NK-92 (cell line): ENCODE results near the gene RBM18.

Source experiments
- DNase-seq: peaks from one replicate; lab custom pipeline; 2025; ENCODE audit not compliant: unreplicated experiment; lab: John Stamatoyannopoulos, UW

The RBM18 gene

DNA sequence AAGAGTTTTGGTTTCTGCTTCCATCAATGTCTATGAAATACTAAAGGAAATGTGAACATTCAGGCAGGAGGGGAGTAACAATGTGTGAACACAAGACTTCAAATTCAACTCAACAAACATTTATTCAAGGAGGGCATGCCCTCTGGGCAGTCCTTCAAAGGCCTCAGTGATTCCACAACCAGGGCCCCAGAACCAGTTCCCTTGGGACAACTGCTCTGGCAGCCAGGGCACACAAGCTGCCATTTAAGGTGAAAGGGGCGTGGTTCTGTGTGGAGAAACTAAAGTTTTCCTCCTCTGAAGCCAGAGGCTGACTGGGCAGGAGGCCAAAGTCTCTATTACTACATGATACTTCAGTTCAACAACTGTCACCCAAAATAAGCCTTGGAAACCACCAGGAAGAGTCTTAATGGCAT, 3.2 kb downstream of the RBM18 start:
- DNase-seq, result no peak

DNA sequence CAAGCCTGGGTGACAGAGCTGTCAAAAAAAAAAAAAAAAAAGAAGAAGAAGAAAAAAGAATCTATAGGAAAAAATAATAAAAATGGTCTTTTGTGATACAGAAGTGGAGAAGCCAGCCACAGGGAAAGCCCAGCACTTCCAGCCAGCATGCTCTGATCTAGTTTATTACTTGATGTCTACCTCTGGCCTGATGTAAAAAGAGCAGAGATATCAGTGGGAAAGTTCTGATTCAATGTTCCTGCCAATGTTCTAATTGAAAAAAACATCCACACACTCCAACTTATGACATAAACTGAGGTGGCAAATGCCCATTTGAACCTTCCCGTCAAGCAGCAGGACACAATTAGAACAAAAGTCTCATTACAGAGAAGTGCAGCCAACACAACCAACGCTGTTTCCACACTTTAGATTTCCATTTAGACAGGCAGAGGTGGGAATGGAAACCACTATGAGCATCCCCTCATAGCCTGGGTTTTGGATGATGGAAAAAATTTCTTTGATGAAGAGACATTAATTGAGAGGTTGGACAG, 5.7 kb downstream of the RBM18 start:
- no peak for DNase-seq

DNA sequence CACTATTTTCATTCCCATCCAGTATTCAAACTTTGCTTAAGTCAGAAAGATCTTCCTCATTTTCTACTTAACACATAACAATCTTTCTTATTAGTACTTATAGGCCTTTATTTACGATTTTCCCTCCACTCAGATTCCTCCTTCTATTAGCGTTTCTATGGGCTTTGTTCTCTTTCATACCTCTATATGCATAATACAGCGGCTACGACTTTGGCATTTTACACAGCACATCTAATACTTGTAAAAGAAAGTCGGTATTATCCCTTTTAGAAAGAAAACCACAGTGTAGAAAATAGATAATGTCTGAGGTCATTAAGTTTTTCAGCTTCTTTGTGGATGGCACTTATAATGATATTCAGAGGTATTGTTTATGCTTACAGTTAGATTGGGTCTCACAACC, 8.4 kb downstream of the RBM18 start:
- DNase-seq, result no peak

DNA sequence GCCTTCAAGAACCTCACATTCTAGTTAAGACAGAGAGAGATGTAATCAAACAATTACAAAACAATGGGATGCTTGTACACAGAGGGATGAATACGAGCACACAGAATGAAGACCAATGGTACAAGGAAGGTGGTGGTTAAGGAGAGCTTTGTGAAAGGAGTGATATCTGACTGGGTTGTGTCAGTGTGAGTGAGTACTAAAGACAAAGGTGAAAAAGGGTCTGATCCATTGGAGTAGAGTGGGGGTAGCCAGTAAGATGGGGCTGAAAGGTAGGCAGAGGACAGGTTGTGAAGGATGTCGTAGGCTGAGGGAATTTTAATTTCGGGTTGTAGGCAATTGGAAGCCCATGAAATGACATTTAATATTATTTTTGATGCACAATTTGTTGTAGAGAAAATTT, 9.9 kb downstream of the RBM18 start:
- DNase-seq, result no peak

DNA sequence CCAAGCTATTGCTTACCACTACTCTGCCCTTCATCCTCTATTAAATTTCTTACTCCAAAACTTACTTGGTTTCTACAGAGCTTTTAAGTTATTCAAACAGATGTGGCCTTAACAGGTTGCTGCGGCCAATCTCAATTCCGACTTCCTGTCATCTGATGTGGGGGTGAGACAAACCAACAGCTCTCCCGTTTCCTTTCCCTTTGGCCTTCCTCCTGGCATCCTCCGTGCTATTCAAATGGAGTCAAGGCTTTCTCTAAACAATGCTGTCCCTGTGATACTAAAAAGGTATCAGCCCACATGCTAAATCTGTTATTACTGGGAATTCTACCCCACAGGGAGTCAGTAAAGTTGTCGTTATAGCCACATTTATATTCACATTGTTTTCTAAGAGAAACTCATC, 11.8 kb downstream of the RBM18 start:
- no peak for DNase-seq

DNA sequence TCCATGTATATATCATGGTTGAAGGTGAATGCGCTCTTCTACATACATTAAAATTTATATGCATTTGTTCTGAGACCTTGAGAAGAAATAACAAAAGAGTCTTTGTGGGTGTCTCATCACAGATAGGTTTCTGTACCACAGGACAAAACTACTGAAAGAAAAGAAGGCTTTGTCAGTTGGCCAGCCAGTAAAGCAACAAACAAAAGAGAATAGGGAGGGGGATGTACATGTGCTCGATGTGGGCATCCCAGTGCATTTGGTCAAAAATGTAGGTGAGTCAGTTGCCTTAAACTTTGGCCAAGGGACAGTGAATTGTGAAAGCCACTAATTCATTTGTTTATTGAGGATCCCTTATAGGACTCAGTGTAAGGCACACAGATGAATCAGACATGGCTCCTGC, 13.3 kb downstream of the RBM18 start:
- no peak for DNase-seq

DNA sequence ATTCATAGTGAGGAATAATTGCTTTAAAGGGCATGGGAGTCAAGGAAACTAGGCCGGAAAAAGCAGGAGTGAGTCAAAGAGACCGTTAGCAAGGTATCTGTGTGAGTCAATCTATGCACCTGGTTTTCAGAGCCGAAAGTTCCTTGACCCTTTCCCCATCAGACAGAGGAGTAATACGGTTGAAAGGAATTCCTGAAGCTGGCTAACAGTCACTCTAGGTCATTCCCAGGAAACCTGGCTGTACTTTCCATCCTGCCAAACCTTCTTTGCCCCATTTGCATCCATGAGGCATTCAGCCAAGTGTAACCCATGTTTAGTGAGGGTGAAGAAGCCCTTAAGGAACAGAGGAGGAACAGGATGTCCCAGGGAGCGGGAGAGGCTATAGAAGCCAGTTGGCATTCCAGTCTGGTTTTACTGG, 16.2 kb downstream of the RBM18 start:
- no peak for DNase-seq

DNA sequence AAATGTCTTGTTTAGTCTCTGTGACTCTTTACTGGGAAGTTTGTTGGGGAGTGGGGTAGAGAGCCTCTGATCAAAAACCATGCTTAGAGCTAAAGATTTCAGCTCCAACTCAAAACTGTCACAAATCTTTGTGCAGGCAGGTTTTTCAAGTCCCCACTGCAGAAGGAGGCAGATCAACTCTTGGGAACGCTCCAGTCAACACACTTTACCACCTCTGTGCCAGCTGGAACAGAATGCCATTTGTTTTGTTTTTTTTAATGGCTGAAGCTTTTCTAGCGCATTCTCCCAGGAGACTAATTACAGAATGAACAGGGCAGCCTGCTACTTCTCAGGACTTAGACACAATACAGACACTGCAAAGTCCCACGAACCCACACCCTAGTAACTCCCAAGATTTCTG, 18.0 kb downstream of the RBM18 start:
- DNase-seq, result no peak

DNA sequence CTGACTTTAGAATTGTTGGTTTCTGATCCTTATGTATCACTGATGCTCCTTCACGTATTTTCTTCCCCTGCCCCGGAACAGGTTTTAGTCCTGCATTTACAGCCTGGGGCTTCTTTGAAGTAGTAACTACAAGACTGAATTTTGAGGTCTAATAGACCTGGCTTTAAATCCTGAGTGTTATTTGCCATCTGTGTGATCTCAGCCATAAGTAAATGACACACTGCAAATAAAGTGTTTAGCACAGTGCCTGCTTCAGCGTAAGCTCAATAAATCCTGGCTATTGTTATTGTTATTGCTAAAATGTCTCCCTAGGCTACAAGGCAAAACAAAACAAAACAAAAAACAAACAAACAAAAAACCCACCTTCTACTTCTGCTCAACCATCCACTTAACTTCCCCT, 20.3 kb downstream of the RBM18 start:
- no peak for DNase-seq

DNA sequence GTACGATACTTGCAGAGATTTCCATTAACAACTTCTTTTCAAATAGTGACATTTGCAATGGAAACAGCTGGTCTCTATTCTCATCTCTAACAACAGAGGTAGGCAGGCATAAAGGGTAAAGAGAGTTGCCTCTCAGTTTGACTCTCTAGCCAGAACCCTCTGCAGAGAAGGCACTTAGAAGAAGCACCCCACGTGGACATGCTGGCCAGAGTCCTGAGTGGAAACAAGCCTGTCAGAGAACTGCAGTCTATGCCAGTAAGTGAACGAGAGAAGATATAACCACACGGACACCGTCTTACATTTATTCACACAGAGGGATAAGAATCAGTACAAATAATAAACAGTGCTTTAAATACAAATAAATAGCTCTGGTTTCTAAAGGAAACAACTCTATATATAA, 24.9 kb downstream of the RBM18 start:
- DNase-seq, result no peak

DNA sequence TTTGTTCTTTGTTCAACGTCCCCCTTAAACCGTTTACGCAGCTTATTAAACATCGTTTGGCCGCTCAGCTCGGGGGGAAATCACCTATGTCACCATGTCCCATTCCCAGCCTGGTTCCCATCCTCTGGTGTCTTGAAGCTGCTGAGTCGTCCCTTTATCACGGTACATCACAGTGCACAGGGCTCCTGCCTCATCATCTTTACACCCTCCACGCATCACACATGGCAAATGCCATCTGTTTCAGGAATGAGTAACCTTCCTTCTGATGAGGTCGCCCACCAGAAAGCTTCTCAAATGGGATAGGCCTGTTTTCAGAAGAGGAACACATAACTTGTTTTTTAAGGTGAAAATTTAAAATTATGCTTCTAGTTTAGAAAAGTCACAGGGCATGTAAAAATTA, 28.0 kb downstream of the RBM18 start:
- no peak for DNase-seq

DNA sequence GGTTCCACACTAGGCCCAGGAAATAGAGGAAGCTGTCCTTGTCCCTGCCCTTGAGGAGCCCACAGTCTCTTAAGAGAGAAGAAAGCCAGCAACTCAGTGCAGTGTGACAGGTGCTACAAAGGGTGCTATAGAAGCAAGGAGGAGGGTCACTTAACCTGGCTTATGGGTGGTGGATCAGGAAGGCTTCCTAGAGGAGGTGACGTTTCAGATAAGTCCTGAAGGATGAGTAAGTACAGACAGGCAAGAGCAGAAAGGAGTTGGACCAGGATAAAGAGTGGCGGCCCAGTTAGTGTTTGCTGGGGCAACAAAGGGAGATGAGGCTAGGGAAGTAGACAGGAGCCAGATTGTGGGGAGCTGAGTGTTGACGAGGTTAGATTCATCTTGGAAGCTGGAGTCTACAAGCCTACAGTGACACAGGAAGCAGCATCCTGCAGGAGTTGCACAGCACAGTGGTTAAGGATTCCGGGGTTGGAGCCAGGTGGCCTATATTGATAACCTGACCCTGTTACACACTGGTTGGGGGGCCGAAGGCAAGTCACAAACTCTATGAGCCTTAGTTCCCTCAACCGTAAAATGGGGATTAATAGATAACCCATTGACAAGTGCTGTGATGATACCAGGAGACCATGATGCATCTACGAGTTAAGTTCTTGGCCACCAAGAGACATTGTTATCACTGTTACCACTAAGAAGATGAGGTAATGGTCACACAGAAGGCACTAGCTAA, 30.5 kb downstream of the RBM18 start:
- no peak for DNase-seq

DNA sequence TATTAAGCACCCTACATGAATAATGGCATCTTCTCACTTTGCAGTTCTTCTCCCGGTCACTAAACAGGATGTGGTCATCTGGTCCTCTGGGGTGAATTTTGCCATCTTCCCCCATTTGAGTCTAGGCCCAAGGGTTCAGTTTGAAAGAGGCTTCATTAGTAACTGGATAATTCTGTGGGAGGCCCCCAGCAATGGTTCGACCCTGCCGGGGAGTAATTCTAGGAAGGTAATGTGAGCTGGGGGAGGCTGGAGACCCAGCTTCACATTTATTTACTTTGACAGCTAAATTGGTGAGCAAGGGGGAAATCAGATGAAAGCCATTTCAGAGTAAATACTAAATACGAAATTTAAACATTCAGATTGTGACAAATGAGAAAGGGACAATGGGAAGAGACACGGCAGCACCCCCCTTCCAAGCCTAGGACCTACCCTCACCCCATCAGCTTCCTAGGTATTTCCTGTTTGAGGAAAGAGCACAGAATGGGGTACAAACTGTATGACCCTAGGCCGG, 31.8 kb downstream of the RBM18 start:
- no peak for DNase-seq

DNA sequence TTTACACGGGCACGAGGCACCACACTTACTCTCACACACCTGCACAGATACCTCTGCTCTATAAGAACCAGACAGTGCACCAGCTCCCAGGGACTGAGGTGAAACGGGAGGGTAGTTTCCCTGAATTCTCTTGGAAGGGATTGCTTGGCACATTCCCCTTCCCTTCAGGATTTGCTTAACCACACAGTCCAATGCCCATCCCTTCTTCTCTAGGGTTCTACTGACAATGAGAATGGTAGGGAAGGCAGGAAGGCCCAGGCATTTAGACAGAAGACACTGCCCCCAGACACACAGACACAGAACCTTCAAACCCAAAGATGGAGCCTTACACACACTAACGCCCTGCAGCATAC, 35.2 kb downstream of the RBM18 start:
- no peak for DNase-seq

DNA sequence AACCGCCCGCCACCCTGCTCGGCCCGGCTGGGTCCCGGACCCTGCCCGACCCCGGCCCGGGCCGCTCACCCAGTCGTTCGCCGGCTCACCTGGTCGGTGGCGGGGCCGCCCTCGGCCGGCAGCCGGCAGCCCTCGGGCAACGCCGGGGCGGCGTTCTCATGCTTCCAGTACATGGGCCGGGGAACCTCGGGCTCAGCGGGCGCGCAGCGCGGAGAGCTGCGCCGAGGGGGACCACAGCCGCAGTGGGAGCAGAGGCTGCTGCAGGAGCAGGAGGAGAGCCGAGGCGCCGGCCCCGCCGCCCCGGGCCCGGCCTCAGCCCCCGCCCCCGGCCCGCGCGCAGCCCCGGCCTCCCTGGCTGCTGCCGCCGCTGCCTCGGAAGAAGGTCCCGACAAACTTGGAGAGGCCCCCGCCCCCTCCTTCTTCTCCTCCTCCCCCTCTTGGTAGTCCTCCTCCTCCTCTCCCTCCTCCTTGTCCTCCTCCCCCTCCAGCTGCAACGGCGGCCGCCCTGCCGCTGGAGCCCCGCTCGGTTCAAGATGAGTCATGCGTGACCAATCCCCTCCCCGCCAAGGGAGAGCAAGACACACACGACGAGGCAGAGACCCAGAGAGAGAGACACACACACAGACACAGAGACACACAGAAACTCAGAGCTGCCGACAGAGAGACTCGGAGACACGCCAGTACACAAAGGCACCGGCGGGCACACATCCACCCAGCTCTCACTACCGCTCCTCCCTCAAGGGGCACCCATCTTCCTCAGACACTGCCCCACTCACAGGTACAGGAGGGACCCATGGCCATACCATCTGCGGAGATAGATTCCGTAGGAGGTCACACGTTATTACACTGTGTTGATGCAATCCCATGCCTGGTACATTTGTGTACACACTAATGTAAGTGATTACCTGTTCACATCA, 35.8 kb downstream of the RBM18 start, which contains the start of gene LHX6:
Gene LHX6, minus strand, starts transcription at position 390 of the 917 bp plus-strand sequence. Its CDS starts 217 bp downstream, at position 173.
- DNase-seq, result no peak

DNA sequence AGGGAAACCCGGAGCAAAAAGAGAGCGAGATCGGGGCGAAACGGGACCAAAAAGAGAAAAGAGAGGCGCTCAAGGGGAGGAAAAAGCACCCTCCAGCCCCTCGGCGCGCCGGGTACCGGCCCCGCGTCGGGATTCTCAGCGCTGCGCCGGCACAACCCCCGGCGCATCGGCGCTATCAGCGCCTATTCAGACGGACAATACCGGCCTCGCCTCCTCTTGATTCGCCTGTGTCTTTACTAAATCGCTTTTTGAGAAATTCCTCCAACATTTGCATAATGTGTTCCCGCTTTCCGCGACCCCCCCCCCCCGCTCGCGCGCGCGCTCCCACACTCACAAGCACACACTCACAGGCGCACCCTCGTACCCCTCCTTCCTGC, 36.5 kb downstream of the RBM18 start:
- no peak for DNase-seq

DNA sequence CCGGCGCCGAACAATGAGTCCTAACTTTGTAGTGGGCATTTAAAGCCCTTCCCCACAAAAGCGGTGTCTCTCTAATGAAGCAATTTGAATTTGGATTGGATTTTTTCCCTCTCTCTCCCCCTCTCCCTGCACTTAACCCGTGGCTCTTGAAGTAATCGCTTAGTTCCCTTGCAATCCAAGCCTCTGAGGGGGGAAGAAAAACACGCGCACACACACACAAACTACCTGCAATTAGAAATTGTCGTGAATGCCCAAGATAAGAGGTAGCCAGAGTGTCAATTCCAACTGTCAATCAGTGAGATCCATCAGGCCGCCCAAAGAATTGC, 37.1 kb downstream of the RBM18 start:
- no peak for DNase-seq

DNA sequence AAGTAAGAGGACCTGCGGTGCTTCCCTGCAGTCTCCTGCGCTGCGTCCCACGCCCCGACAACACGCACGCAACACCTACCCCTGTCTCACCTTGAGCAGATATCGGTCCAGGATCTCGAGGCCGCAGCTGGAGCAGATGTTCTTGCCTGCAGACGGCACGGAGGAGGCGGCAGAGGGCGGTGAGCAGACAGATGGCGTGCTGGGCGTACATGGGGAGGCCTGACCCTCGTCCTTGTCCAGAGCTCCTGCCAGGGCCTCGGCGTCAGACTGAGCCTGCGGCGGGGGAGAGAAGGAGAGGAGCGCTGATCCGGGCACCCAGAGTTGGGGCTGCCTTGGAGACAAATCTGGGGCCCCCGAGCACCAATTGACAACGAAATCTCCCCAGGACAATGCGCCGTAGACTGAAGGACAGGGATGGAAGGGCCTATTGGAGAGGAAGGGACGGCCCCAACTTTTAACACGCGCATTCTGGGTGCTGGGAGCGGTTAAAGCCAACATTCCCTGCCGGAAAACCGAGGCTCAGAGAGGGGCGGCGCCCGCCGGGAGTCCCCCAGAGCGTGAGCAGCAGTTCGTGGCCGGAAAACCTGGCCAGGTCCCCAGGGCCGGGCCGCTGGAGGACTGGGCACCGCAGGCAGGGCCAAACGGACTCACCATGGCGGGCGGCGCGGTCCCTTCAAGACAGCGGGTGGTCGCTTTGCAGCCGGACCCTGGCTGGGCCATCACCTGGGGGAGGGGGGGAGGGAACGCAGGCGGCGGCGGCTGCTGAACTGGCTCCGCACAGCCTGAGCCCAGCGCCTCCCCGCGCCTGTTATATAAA, 37.7 kb downstream of the RBM18 start:
- DNase-seq, result no peak

DNA sequence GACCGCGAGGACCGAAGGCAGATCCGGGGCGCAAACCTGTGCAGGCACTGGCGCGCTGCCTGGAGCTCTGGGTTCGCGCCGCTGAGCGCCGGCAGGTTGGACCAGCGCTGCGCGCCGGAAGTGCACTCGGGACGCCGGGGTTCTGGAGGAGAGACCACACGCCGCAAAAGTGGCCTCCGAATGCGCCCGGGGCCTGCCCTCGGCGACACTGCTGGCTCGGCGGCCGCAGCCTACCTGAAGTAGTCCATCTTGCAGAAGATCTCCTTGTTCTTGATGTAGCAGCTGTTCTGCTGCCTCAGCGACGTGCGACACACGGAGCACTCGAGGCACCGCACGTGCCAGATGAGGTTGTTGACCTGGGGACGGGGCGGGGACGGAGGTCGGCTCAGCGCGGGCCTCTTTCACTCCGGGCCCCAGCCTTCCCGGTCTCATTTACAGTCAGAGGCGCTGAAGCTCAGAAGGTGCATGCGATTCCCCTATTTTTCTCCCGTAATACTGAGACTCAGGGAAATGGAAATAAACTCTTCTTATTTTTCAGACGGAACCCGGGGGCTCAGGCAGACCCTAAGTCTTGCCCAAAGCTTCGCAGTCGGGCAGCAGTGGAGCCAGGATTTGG, 38.4 kb downstream of the RBM18 start:
- DNase-seq, result no peak

DNA sequence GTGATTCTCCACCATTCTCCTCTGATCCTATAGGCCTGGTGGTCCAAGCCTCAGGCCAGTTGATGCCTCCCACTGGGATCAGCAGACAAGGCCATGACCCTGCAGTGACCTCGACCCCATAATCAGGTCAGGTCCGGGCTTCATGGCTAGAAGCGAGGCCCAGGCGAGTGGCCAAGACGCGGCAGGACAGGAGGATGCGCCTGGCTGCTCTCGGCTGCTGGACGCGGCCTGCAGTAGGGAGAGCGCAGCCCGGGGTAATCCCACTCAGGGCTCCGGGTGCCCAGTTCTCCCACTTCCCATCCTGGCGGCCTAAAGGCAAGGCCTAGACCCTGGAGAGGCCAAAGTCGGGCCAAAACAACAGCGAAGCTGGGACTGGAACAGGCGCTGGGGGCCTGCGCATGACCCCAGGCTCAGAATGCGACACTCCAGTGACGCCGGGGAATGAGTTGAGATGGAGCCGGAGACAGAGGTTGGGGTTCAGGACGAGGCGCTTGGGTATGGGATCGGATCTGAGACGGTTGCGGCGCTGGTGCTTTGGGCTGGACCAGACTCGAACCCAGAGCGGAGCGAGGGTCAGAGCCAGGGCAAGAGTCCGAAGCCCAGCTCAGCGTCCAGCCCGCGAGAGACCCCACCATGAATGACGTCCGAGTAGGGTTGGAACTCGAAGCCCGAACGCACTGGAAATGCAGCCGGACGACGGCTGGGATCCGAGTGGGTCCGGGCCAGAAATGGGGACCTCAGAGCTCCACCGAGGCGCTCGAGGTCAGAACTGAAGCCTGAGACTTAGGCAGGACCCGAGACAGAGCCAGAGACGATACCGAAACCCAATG, 39.1 kb downstream of the RBM18 start:
- DNase-seq, result no peak
